ENCODE data around the gene CENPN.

DNA sequence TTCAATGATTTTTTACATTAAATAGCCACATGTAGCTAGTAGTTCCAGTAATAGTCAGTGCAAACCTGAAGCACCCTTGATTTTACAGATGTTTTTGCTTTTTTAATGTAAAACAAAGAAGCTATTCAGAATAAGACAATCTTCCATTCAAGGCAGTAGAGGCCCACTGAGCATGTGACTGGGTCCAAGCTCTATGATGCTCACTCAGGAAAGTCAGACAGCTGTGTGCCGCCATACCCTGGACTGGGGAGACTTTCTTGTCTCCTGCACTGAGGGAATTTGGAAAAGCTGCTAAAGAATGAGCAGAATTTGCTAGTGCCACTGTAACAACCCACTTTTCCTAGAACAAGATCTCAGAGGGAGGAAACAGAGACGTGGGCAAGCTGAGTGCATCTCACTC is 11.5 kb downstream of the CENPN start:
- TF ChIP-seq, protein P1, sequence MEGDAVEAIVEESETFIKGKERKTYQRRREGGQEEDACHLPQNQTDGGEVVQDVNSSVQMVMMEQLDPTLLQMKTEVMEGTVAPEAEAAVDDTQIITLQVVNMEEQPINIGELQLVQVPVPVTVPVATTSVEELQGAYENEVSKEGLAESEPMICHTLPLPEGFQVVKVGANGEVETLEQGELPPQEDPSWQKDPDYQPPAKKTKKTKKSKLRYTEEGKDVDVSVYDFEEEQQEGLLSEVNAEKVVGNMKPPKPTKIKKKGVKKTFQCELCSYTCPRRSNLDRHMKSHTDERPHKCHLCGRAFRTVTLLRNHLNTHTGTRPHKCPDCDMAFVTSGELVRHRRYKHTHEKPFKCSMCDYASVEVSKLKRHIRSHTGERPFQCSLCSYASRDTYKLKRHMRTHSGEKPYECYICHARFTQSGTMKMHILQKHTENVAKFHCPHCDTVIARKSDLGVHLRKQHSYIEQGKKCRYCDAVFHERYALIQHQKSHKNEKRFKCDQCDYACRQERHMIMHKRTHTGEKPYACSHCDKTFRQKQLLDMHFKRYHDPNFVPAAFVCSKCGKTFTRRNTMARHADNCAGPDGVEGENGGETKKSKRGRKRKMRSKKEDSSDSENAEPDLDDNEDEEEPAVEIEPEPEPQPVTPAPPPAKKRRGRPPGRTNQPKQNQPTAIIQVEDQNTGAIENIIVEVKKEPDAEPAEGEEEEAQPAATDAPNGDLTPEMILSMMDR (IDR thresholded peaks at IDR 0.05; ENCODE audit: low read depth, low read length) = no peak
- TF ChIP-seq EZH2phosphoT487 (IDR thresholded peaks at IDR 0.05; ENCODE audit: low read depth) = no peak

All from OCI-LY3 (cell line).